NOMO-1 treated with dmso at 0.1 percent for 144 hours (cell line): ENCODE results near the gene GNPTG.

Source experiments
- DNase-seq: peaks from one replicate; lab custom pipeline; 2025; ENCODE audit not compliant: unreplicated experiment; lab: John Stamatoyannopoulos, UW

GNPTG gene

GRCh38 chr16:1394367-1394951 lies 42.7 kb downstream of the GNPTG start:
- DNase-seq: no peak

DNA sequence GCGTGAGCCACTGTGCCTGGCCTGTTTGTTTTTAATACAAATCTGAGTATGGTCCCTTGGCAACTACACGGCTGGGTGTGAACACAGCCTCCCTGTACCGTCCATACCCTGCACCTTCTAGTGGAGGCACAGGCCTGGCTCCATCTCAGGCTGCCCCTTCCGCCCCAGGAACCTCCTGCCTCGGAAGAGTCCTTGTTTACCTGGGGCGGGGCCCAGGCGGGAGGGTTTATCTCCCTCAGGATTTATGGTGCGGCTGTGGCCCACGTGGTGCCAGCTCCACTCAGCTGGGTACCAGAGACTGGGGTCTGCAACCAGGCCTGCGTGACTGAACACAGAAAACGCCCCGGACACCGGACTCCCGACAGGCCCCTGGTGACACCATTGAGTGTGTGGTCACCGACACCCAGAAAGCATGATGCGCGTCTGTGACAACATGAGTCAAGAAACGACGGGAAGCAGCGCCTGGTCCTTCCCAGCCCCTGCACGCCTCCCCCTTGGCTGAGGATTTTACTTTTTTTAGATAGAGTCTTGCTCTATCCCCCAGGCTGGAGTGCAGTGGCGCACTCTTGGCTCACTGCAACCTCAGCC lies 43.8 kb downstream of the GNPTG start:
- no peak for DNase-seq

DNA sequence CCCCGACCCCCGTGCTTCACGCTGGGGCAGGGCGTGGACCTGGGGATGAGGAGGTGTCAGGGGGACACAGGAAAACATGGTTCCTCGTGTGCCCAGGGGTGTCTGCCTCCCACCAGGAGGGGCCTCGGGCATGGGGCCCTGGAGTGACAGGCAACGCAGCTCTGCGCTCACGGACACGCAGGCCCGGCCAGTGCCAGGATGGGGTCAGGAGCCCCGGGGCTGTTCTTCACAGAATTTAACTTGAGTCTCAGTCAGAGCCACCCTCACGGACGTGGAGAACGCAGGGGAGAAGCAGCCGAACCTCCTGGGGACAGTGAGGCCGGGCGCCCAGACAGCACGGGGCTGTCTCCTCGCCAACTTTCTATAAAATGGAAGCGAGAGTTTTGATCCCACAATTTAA lies 46.0 kb downstream of the GNPTG start:
- no peak for DNase-seq

GRCh38 chr16:1398351-1398750 lies 46.6 kb downstream of the GNPTG start:
- no peak for DNase-seq

DNA sequence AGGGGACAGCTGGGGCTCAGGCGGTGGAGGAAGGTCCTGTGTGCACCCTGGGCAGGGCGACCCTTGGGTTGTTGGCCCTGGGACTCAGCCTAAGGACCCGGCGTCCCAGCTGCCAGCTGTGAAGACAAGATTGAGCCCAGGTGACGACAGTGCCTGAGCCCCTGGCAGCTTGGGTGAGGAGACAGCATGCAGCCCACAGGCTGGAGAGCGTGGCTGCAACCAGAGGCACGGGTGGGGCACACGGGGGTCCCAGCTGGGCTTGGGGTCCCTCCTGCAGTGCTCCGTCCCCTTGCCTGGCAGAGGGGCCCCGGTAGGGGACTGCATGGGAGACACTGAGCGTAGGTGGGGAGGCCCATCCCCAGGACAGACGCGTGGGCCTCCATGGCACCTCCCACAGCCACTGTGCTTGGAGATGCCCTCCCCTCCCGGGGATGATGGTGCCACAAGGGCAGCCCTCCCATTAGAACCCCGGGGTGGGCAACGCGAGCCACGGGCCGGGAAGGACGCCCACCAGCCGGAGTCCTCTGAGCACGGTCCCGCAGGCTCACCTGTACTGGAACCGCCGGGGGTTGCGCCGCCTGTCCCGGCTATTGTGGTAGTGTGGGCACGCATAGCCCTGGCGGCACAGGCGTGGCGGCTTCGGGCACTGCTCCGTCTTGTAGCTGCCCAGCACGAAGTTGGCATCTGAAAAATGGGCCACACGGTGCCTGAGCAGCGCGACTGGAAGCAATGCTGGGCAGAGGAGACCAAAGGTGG lies 47.3 kb downstream of the GNPTG start:
- DNase-seq: no peak

- no peak for DNase-seq
Measured at GRCh38 chr16:1401061-1401757, 49.5 kb downstream of the GNPTG start.

- no peak for DNase-seq
Measured at GRCh38 chr16:1401758-1402154, 50.0 kb downstream of the GNPTG start.

DNA sequence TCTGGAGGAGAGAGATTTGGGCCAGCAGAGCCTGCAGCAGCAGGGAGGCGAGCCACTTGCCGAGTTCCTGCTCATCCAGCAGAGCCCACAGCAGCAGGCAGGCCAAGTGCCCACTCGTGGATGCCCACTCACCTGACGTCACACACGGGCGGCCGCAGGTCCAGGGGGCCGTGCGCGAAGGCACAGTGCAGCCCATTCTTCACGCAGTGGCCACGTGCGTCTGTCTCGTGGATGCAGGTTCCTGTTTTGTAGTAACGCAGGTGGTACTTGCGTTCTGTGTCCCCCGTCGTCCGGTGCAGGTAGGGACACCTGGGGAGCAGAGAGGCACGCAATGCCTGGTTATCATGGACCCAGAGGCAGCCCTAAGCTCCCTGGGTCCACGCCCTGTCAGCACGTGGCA lies 51.3 kb downstream of the GNPTG start:
- DNase-seq: no peak

GRCh38 chr16:1403733-1404132 lies 52.0 kb downstream of the GNPTG start:
- no peak for DNase-seq

DNA sequence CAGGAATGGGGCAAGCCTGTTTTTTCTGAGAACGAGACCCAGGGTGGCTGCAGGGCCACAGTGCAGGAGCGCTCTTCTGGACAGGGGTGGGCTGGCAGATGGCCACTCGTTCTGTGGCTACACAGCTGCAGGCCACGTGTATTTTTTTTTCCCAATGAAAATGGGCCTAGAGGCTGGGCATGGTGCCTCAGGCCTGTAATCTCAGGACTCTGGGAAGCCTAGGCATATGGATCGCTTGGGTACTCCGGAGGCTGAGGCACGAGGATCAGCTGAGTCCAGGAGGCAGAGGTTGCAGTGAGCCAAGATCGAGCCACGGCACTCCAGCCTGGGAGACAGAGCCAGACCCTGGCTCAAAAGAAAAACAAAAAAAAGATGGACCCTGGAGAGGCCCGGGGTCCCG lies 56.0 kb downstream of the GNPTG start:
- DNase-seq: no peak

GRCh38 chr16:1408171-1408837 lies 56.6 kb downstream of the GNPTG start:
- peak; percentile 65 for DNase-seq

- DNase-seq: no peak
Measured at GRCh38 chr16:1412847-1413246, 61.1 kb downstream of the GNPTG start.
